Breast epithelium (tissue), 4 donors: ENCODE results near the gene NSG2. TPM values are rescaled to one million over a fixed set of nuclear protein-coding genes. Genes with fewer than 3 reads are reported as not detected.

Experiments
- DNase-seq, 2 donors: peaks; one replicate each; pipeline ENCODE4 v3.0.0-alpha.2; 2019; ENCODE audit warnings: low spot score in 2 of 2
- H3K27ac ChIP-seq, 2 donors: fragments of 200-600 bp; sonication (generic) in 1 of 2; one replicate each; pipeline ENCODE4 v1.5.1; 2016 to 2019; ENCODE audit warnings: mild to moderate bottlenecking in 1 of 2
- H3K27me3 ChIP-seq, 2 donors: fragments of 200-600 bp; sonication (generic) in 1 of 2; one replicate each; pipeline versions ENCODE4 v1.5.1 to v1.6.0; 2017 to 2019; ENCODE audit warnings: control low read depth in 1 of 2, mild to moderate bottlenecking in 1 of 2
- H3K36me3 ChIP-seq: fragments of 200-600 bp; one replicate; pipeline ENCODE4 v1.5.1; 2019
- H3K4me1 ChIP-seq, 2 donors: fragments of 200-600 bp; sonication (generic); one replicate each; pipeline ENCODE4 v1.5.1; 2016 to 2019; ENCODE audit warnings: control low read depth in 1 of 2
- H3K4me3 ChIP-seq, 3 donors: fragments of 200-600 bp; sonication (generic); 1 replicate in 2 of 3; 2 replicates in 1 of 3; pipeline ENCODE4 v1.5.1; 2016 to 2019; ENCODE audit warnings: mild to moderate bottlenecking in 3 of 3, moderate library complexity in 2 of 3
- H3K9me3 ChIP-seq, 2 donors: fragments of 200-600 bp; sonication (generic) in 1 of 2; one replicate each; pipeline ENCODE4 v1.5.1; 2016 to 2019; ENCODE audit warnings: control low read depth in 1 of 2
- CTCF ChIP-seq, 3 donors: fragments of 450-650 bp; IDR thresholded peaks; one replicate each; pipeline ENCODE4 v1.5.1; 2016 to 2017; ENCODE audit warnings: antibody characterized with exemption in 3 of 3, mild to moderate bottlenecking in 3 of 3, moderate library complexity in 3 of 3
- POLR2A ChIP-seq: fragments of 450-650 bp; IDR thresholded peaks from one replicate; pipeline ENCODE4 v1.6.1; 2016; ENCODE audit warnings: antibody characterized with exemption, mild to moderate bottlenecking, moderate library complexity
- POLR2AphosphoS5 ChIP-seq, 3 donors: sonication (generic); formaldehyde crosslinking; IDR thresholded peaks; one replicate each; pipeline ENCODE4 v1.6.1; 2017; ENCODE audit warnings: antibody characterized with exemption in 3 of 3
- intact Hi-C: fragments of 100-400 bp; cut with DNase I; formaldehyde crosslinking; loops from one replicate; pipeline ENCODE4 v1.15.1; 2023; ENCODE audit warnings: low total_unique reads
- total RNA-seq, 3 donors: library from RNA; depleted of rRNA; stranded (reverse); fragments of >200 nt; gene quantifications; one replicate each; pipeline ENCODE4 v1.1.0, GENCODE V29; 2016

The NSG2 gene
- total RNA-seq, 3 donors from 2014 or later: not detected

- no peak overlapping the region for H3K4me3 ChIP-seq
- no peak overlapping the region for H3K27ac ChIP-seq
- intact Hi-C loops: no loop called here
- no peak for TF ChIP-seq CTCF (IDR thresholded peaks at IDR 0.05)
- no peak for TF ChIP-seq POLR2A
- no peak for TF ChIP-seq POLR2AphosphoS5 (IDR thresholded peaks at IDR 0.05)
- no peaks in the 10 kb centered on the region for H3K4me1 ChIP-seq
- no peak for DNase-seq
- H3K27me3 ChIP-seq: no peaks in the 10 kb centered on the region
- no peaks in the 10 kb centered on the region for H3K36me3 ChIP-seq
- H3K9me3 ChIP-seq: peaks cover 0 to 2% of the 10 kb centered on the region in 2 donors
These were observed 103.2 kb downstream of the NSG2 start for GRCh38 chr5:174148721-174149120.

- DNase-seq: no peak
- Histone ChIP-seq H3K4me3 (no peak overlapping the region), H3K4me1 (no peaks in the 10 kb centered on the region), H3K9me3 (peaks cover 0 to 9% of the 10 kb centered on the region in 2 donors), H3K27me3 (no peaks in the 10 kb centered on the region), H3K36me3 (no peaks in the 10 kb centered on the region), H3K27ac (no peak overlapping the region)
- no peak for TF ChIP-seq CTCF (IDR thresholded peaks at IDR 0.05)
- no peak for TF ChIP-seq POLR2AphosphoS5 (IDR thresholded peaks at IDR 0.05)
- TF ChIP-seq POLR2A: no peak
- intact Hi-C loops: no loop called here
These were observed 103.9 kb downstream of the NSG2 start for GRCh38 chr5:174149426-174149825.

GRCh38 chr5:174149989-174150388, 104.5 kb downstream of the NSG2 start:
- intact Hi-C loops: loop anchor here (5.0 kb wide), 1 partner anchor 247 kb away; no protein-coding TSS in a partner anchor
- H3K9me3 ChIP-seq: peaks cover 0 to 15% of the 10 kb centered on the region in 2 donors

GRCh38 chr5:174151599-174152181, 106.2 kb downstream of the NSG2 start:
- H3K9me3 ChIP-seq: peaks cover 0 to 25% of the 10 kb centered on the region in 2 donors
- no peaks in the 10 kb centered on the region for H3K27me3 ChIP-seq
- H3K27ac ChIP-seq: no peak overlapping the region
- no peak for DNase-seq
- no peaks in the 10 kb centered on the region for H3K4me1 ChIP-seq
- TF ChIP-seq CTCF (IDR thresholded peaks at IDR 0.05): no peak
- no peak for TF ChIP-seq POLR2AphosphoS5 (IDR thresholded peaks at IDR 0.05)
- no peak for TF ChIP-seq POLR2A
- H3K4me3 ChIP-seq: no peak overlapping the region
- no peaks in the 10 kb centered on the region for H3K36me3 ChIP-seq
- intact Hi-C loops: loop anchor here (5.0 kb wide), 1 partner anchor 246 kb away; no protein-coding TSS in a partner anchor

More at GRCh38 chr5:174149989-174150388, 104.5 kb downstream of the NSG2 start:
- Histone ChIP-seq H3K36me3 (no peaks in the 10 kb centered on the region), H3K27me3 (no peaks in the 10 kb centered on the region), H3K27ac (no peak overlapping the region), H3K4me1 (no peaks in the 10 kb centered on the region), H3K4me3 (no peak overlapping the region)
- TF ChIP-seq CTCF (IDR thresholded peaks at IDR 0.05): no peak
- no peak for TF ChIP-seq POLR2AphosphoS5 (IDR thresholded peaks at IDR 0.05)
- no peak for TF ChIP-seq POLR2A
- DNase-seq: no peak

GRCh38 chr5:174154559-174154958, 109.1 kb downstream of the NSG2 start:
- intact Hi-C loops: loop anchor here (5.0 kb wide), 1 partner anchor 243 kb away; no protein-coding TSS in a partner anchor
- Histone ChIP-seq H3K9me3 (peaks cover 0 to 25% of the 10 kb centered on the region in 2 donors), H3K27me3 (no peaks in the 10 kb centered on the region), H3K4me1 (no peaks in the 10 kb centered on the region), H3K4me3 (no peak overlapping the region), H3K36me3 (no peaks in the 10 kb centered on the region), H3K27ac (no peak overlapping the region)
- TF ChIP-seq CTCF (IDR thresholded peaks at IDR 0.05): no peak
- TF ChIP-seq POLR2A: no peak
- no peak for TF ChIP-seq POLR2AphosphoS5 (IDR thresholded peaks at IDR 0.05)
- no peak for DNase-seq
